Measurements from ENCODE around the gene MATN3.

MATN3 gene

GRCh38 chr2:19990416-19990728, 22.1 kb downstream of the MATN3 start:
- H3K9me3 Mint-ChIP-seq = no peaks in the 10 kb centered on the region
- no peak overlapping the region for H3K27ac Mint-ChIP-seq
- H3K36me3 Mint-ChIP-seq (ENCODE audit: low read depth) = peaks cover 24% of the 10 kb centered on the region
- peaks cover 52% of the 10 kb centered on the region for H3K4me1 Mint-ChIP-seq
- peak overlapping the region; percentile 97 for H3K4me3 Mint-ChIP-seq
- DNase-seq = no peak
- TF ChIP-seq CTCF (IDR thresholded peaks at IDR 0.05) = no peak
- peaks cover 2% of the 10 kb centered on the region for H3K27me3 Mint-ChIP-seq (ENCODE audit: low read depth, poor library complexity)

- TF ChIP-seq CTCF (IDR thresholded peaks at IDR 0.05) = no peak
- Mint-ChIP-seq H3K27ac (peak within 1 kb of the TSS; percentile 82), H3K9me3 (no peaks in the 10 kb centered on the region), H3K36me3 (ENCODE audit: low read depth) (peaks cover 28% of the 10 kb centered on the region), H3K27me3 (ENCODE audit: low read depth, poor library complexity) (peaks cover 2% of the 10 kb centered on the region), H3K4me3 (peak within 1 kb of the TSS; percentile 97), H3K4me1 (peaks cover 52% of the 10 kb centered on the region)
- peak; percentile 96 for DNase-seq
Measured at GRCh38 chr2:19989667-19990415, 22.6 kb downstream of the MATN3 start, which contains the start of gene WDR35. Gene WDR35, minus strand, starts transcription at chr2:19990105. Its CDS starts 90 bp downstream, at chr2:19990015.

GRCh38 chr2:19989342-19989666, 23.2 kb downstream of the MATN3 start:
- TF ChIP-seq CTCF (IDR thresholded peaks at IDR 0.05) = no peak
- Mint-ChIP-seq H3K4me3 (peak overlapping the region; percentile 97), H3K9me3 (no peaks in the 10 kb centered on the region), H3K4me1 (peaks cover 51% of the 10 kb centered on the region), H3K27ac (peak overlapping the region; percentile 82), H3K27me3 (ENCODE audit: low read depth, poor library complexity) (peaks cover 2% of the 10 kb centered on the region), H3K36me3 (ENCODE audit: low read depth) (peaks cover 30% of the 10 kb centered on the region)
- no peak for DNase-seq

GRCh38 chr2:19988600-19988999, 23.9 kb downstream of the MATN3 start:
- peaks cover 2% of the 10 kb centered on the region for H3K27me3 Mint-ChIP-seq (ENCODE audit: low read depth, poor library complexity)
- no peaks in the 10 kb centered on the region for H3K9me3 Mint-ChIP-seq
- H3K36me3 Mint-ChIP-seq (ENCODE audit: low read depth) = peaks cover 33% of the 10 kb centered on the region
- peaks cover 44% of the 10 kb centered on the region for H3K4me1 Mint-ChIP-seq
- no peak for DNase-seq
- H3K4me3 Mint-ChIP-seq = peak overlapping the region; percentile 97
- no peak for TF ChIP-seq CTCF (IDR thresholded peaks at IDR 0.05)
- H3K27ac Mint-ChIP-seq = no peak overlapping the region

GRCh38 chr2:19987936-19988335, 24.5 kb downstream of the MATN3 start:
- peaks cover 33% of the 10 kb centered on the region for H3K36me3 Mint-ChIP-seq (ENCODE audit: low read depth)
- peak overlapping the region; percentile 97 for H3K4me3 Mint-ChIP-seq
- H3K27ac Mint-ChIP-seq = no peak overlapping the region

More at GRCh38 chr2:19987936-19988335, 24.5 kb downstream of the MATN3 start:
- DNase-seq = no peak
- peaks cover 2% of the 10 kb centered on the region for H3K27me3 Mint-ChIP-seq (ENCODE audit: low read depth, poor library complexity)
- H3K9me3 Mint-ChIP-seq = no peaks in the 10 kb centered on the region
- peaks cover 38% of the 10 kb centered on the region for H3K4me1 Mint-ChIP-seq
- no peak for TF ChIP-seq CTCF (IDR thresholded peaks at IDR 0.05)
